SK-N-SH treated with all-trans-retinoic acid at 6 μM for 48 hours (cell line): ENCODE measurements around the gene RAD51B.

Source experiments
- ATAC-seq: fragments of 200-7000 bp; cut with Tn5 transposase; 3 replicates; pipeline ENCODE4 v1.9.1; 2020; ENCODE audit warnings: mild to moderate bottlenecking, moderate library complexity
- ARNTL ChIP-seq: fragments of 450-650 bp; formaldehyde crosslinking; IDR thresholded peaks from 2 replicates; pipeline ENCODE4 v1.5.0; 2020; ENCODE audit warnings: low read depth, mild to moderate bottlenecking, moderate library complexity, borderline replicate concordance
- CSDC2 ChIP-seq: fragments of 250-450 bp; sonication (Bioruptor Pico); IDR thresholded peaks from 2 replicates; pipeline ENCODE4 v1.5.0; 2020; ENCODE audit warnings: mild to moderate bottlenecking, moderate library complexity
- CSRNP3 ChIP-seq: fragments of 250-450 bp; sonication (Bioruptor Pico); IDR thresholded peaks from 2 replicates; pipeline ENCODE4 v1.5.1; 2021; ENCODE audit warnings: mild to moderate bottlenecking, moderate library complexity
- RARB ChIP-seq: fragments of 250-450 bp; sonication (Bioruptor Pico); IDR thresholded peaks from 2 replicates; pipeline ENCODE4 v1.8.0; 2021; ENCODE audit warnings: mild to moderate bottlenecking, moderate library complexity
- SNAI2 ChIP-seq: fragments of 250-450 bp; sonication (Bioruptor Pico); IDR thresholded peaks from 2 replicates; pipeline ENCODE4 v1.5.0; 2020; ENCODE audit warnings: mild to moderate bottlenecking, moderate library complexity
- TCF4 ChIP-seq: fragments of 250-450 bp; sonication (Bioruptor Pico); IDR thresholded peaks from 2 replicates; pipeline ENCODE4 v1.8.0; 2021; ENCODE audit warnings: mild to moderate bottlenecking, moderate library complexity, borderline replicate concordance
- TOX ChIP-seq: fragments of 250-450 bp; sonication (Bioruptor Pico); IDR thresholded peaks from 2 replicates; pipeline ENCODE4 v1.8.0; 2021; ENCODE audit warnings: mild to moderate bottlenecking, moderate library complexity, borderline replicate concordance
- ZC3H10 ChIP-seq: fragments of 250-450 bp; sonication (Bioruptor Pico); IDR thresholded peaks from 2 replicates; pipeline ENCODE4 v1.5.1; 2021; ENCODE audit warnings: mild to moderate bottlenecking, moderate library complexity
- ZFP3 ChIP-seq: fragments of 250-450 bp; sonication (Bioruptor Pico); IDR thresholded peaks from 2 replicates; pipeline ENCODE4 v1.5.0; 2020; ENCODE audit warnings: mild to moderate bottlenecking, moderate library complexity
- ZNF565 ChIP-seq: fragments of 450-650 bp; formaldehyde crosslinking; conservative IDR thresholded peaks from 2 replicates; pipeline ENCODE4 v1.5.0; 2020; ENCODE audit warnings: low read depth, mild to moderate bottlenecking, moderate library complexity
- ZNF70 ChIP-seq: fragments of 450-650 bp; formaldehyde crosslinking; IDR thresholded peaks from 2 replicates; pipeline ENCODE4 v1.5.0; 2020; ENCODE audit warnings: mild to moderate bottlenecking, moderate library complexity
- ZNF8 ChIP-seq: fragments of 450-650 bp; formaldehyde crosslinking; IDR thresholded peaks from 2 replicates; pipeline ENCODE4 v1.5.0; 2020; ENCODE audit warnings: mild to moderate bottlenecking, moderate library complexity
- TF ChIP-seq, protein P1 (sequence below): fragments of 250-450 bp; sonication (Bioruptor Pico); IDR thresholded peaks from 2 replicates; pipeline ENCODE4 v1.5.0; 2020; ENCODE audit warnings: mild to moderate bottlenecking, moderate library complexity
- TF ChIP-seq, protein P2 (sequence below): fragments of 250-450 bp; sonication (Bioruptor Pico); IDR thresholded peaks from 2 replicates; pipeline ENCODE4 v1.8.0; 2021; ENCODE audit warnings: low read depth, mild to moderate bottlenecking, moderate library complexity, borderline replicate concordance
- TF ChIP-seq, protein P3 (sequence below): fragments of 250-450 bp; sonication (Bioruptor Pico); IDR thresholded peaks from 2 replicates; pipeline ENCODE4 v1.5.1; 2020; ENCODE audit warnings: low read depth, mild to moderate bottlenecking, moderate library complexity
- TF ChIP-seq, protein P4 (sequence below): fragments of 250-450 bp; sonication (Bioruptor Pico); IDR thresholded peaks from 2 replicates; pipeline ENCODE4 v1.8.0; 2020; ENCODE audit warnings: mild to moderate bottlenecking, moderate library complexity, borderline replicate concordance

Gene RAD51B

DNA sequence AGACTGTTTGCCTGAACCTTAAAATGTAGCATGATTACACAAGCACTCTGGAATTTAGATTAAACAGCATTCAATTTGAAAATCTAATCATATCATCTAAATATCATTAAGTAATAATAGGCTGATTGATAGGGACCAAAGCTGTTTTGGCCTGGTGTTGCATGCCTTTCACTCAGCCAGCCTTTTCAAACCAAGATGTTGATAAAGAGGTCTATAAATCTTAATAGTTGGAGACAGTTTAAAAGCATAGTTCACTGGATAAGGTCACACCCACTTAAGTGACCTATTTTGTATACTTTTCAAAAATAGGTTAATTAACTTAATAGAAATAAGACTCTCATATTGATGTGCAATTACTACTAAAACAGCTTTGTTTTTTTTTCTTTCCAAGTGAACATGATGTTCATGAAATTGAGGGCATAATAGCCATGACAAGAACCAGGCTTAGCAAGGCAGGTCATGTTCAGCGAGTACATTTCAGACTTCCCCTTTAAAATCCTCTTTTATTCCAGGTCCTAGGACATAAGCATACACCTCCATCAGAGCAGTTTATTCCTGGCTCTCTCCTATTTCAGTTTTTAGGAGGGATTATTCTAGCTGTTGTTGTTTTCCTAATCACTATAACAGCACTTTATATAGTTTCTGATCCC lies 349.0 kb downstream of the RAD51B start (continued):
- TF ChIP-seq, protein P1, sequence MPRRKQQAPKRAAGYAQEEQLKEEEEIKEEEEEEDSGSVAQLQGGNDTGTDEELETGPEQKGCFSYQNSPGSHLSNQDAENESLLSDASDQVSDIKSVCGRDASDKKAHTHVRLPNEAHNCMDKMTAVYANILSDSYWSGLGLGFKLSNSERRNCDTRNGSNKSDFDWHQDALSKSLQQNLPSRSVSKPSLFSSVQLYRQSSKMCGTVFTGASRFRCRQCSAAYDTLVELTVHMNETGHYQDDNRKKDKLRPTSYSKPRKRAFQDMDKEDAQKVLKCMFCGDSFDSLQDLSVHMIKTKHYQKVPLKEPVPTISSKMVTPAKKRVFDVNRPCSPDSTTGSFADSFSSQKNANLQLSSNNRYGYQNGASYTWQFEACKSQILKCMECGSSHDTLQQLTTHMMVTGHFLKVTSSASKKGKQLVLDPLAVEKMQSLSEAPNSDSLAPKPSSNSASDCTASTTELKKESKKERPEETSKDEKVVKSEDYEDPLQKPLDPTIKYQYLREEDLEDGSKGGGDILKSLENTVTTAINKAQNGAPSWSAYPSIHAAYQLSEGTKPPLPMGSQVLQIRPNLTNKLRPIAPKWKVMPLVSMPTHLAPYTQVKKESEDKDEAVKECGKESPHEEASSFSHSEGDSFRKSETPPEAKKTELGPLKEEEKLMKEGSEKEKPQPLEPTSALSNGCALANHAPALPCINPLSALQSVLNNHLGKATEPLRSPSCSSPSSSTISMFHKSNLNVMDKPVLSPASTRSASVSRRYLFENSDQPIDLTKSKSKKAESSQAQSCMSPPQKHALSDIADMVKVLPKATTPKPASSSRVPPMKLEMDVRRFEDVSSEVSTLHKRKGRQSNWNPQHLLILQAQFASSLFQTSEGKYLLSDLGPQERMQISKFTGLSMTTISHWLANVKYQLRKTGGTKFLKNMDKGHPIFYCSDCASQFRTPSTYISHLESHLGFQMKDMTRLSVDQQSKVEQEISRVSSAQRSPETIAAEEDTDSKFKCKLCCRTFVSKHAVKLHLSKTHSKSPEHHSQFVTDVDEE = no peak; the same call in 1 of the 2 replicates
- TF ChIP-seq ZNF70 (CRISPR knock-in tag) (no peak), TOX (peak; percentile 90), ZFP3 (CRISPR knock-in tag) (no peak), ZNF8 (CRISPR knock-in tag) (no peak), ZC3H10 (peak; percentile 79), ARNTL (no peak), RARB (CRISPR knock-in tag) (peak; percentile 81; the same call in 1 of the 2 replicates)
- TF ChIP-seq, protein P2, sequence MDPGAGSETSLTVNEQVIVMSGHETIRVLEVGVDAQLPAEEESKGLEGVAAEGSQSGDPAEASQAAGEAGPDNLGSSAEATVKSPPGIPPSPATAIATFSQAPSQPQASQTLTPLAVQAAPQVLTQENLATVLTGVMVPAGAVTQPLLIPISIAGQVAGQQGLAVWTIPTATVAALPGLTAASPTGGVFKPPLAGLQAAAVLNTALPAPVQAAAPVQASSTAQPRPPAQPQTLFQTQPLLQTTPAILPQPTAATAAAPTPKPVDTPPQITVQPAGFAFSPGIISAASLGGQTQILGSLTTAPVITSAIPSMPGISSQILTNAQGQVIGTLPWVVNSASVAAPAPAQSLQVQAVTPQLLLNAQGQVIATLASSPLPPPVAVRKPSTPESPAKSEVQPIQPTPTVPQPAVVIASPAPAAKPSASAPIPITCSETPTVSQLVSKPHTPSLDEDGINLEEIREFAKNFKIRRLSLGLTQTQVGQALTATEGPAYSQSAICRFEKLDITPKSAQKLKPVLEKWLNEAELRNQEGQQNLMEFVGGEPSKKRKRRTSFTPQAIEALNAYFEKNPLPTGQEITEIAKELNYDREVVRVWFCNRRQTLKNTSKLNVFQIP = peak; percentile 95; the same call in 1 of the 2 replicates
- TF ChIP-seq, protein P3, sequence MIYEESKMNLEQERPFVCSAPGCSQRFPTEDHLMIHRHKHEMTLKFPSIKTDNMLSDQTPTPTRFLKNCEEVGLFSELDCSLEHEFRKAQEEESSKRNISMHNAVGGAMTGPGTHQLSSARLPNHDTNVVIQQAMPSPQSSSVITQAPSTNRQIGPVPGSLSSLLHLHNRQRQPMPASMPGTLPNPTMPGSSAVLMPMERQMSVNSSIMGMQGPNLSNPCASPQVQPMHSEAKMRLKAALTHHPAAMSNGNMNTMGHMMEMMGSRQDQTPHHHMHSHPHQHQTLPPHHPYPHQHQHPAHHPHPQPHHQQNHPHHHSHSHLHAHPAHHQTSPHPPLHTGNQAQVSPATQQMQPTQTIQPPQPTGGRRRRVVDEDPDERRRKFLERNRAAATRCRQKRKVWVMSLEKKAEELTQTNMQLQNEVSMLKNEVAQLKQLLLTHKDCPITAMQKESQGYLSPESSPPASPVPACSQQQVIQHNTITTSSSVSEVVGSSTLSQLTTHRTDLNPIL (CRISPR knock-in tag) = peak; percentile 99

DNA sequence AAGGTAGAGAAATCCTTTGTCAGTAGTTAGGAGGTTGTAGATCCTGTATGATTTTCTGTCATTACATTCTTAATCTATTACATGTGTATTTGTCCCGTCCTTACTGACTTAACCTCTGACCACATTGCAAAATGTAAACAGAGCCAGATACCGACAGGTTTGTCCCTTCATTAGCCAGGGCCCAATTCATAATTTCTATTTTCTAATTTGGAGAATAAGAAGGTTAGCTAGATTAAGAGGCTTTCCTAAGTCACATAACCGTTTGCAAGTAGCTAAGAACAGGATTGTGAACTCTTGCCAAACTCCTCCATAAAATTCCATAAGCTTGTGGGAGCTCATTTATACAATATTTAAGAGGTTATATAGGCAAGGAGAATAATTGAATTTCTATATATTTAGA lies 352.6 kb downstream of the RAD51B start:
- no peak for ATAC-seq
- TF ChIP-seq ZNF8 (CRISPR knock-in tag) (no peak), TCF4 (CRISPR knock-in tag) (no peak), ARNTL (no peak), ZNF70 (CRISPR knock-in tag) (no peak), CSDC2 (CRISPR knock-in tag) (no peak), SNAI2 (CRISPR knock-in tag) (no peak), ZNF565 (no peak), CSRNP3 (CRISPR knock-in tag) (no peak)
- TF ChIP-seq, protein P3 (CRISPR knock-in tag) = no peak
- TF ChIP-seq, protein P2 = no peak
- TF ChIP-seq, protein P4, sequence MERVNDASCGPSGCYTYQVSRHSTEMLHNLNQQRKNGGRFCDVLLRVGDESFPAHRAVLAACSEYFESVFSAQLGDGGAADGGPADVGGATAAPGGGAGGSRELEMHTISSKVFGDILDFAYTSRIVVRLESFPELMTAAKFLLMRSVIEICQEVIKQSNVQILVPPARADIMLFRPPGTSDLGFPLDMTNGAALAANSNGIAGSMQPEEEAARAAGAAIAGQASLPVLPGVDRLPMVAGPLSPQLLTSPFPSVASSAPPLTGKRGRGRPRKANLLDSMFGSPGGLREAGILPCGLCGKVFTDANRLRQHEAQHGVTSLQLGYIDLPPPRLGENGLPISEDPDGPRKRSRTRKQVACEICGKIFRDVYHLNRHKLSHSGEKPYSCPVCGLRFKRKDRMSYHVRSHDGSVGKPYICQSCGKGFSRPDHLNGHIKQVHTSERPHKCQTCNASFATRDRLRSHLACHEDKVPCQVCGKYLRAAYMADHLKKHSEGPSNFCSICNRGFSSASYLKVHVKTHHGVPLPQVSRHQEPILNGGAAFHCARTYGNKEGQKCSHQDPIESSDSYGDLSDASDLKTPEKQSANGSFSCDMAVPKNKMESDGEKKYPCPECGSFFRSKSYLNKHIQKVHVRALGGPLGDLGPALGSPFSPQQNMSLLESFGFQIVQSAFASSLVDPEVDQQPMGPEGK = no peak
- TF ChIP-seq, protein P1 = no peak
